ENCODE measurements around the gene TMEM217.

DNA sequence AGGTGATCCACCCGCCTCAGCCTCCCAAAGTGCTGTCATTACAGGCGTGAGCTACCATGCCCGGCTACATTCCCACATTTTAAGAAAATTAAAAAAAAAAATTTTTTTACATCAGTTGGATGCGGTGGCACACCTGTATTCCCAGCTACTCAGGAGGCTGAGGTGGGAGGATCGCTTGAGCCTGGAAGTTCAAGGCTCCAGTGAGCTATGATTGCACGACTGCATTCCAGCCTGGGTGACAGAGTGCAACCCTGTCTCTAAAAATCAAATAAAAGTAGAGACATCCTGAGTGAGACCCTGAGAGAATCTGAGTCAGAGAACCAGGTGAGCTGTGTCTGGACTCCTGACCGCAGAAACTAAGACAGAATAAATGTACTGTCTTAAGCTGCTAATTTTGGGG, 49.2 kb downstream of the TMEM217 start:
- TF ChIP-seq, protein P1, sequence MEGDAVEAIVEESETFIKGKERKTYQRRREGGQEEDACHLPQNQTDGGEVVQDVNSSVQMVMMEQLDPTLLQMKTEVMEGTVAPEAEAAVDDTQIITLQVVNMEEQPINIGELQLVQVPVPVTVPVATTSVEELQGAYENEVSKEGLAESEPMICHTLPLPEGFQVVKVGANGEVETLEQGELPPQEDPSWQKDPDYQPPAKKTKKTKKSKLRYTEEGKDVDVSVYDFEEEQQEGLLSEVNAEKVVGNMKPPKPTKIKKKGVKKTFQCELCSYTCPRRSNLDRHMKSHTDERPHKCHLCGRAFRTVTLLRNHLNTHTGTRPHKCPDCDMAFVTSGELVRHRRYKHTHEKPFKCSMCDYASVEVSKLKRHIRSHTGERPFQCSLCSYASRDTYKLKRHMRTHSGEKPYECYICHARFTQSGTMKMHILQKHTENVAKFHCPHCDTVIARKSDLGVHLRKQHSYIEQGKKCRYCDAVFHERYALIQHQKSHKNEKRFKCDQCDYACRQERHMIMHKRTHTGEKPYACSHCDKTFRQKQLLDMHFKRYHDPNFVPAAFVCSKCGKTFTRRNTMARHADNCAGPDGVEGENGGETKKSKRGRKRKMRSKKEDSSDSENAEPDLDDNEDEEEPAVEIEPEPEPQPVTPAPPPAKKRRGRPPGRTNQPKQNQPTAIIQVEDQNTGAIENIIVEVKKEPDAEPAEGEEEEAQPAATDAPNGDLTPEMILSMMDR (tag by site-specific recombination; IDR thresholded peaks at IDR 0.05), result no peak
- TF ChIP-seq ZBTB1 (tag by site-specific recombination; IDR thresholded peaks at IDR 0.05) (no peak), OVOL3 (tag by site-specific recombination; IDR thresholded peaks at IDR 0.05) (no peak), SP7 (tag by site-specific recombination; IDR thresholded peaks at IDR 0.05) (no peak), ZNF114 (tag by site-specific recombination; IDR thresholded peaks at IDR 0.05) (no peak), ZNF138 (tag by site-specific recombination; IDR thresholded peaks at IDR 0.05; ENCODE audit: borderline replicate concordance) (no peak), ZNF776 (tag by site-specific recombination; IDR thresholded peaks at IDR 0.05; ENCODE audit: borderline replicate concordance) (no peak), SETDB1 (IDR thresholded peaks at IDR 0.05; ENCODE audit: insufficient read length, low read length) (no peak)
